GM12872 (cell line): Measurements from ENCODE around the gene NFATC1.

Experiments
- TF ChIP-seq, protein P1 (sequence below): IDR thresholded peaks from 3 replicates; pipeline ENCODE4 v1.5.1; 2011; ENCODE audit warnings: low read depth, mild to moderate bottlenecking, low read length, moderate library complexity; ENCODE audit not compliant: insufficient read depth

NFATC1 gene

DNA sequence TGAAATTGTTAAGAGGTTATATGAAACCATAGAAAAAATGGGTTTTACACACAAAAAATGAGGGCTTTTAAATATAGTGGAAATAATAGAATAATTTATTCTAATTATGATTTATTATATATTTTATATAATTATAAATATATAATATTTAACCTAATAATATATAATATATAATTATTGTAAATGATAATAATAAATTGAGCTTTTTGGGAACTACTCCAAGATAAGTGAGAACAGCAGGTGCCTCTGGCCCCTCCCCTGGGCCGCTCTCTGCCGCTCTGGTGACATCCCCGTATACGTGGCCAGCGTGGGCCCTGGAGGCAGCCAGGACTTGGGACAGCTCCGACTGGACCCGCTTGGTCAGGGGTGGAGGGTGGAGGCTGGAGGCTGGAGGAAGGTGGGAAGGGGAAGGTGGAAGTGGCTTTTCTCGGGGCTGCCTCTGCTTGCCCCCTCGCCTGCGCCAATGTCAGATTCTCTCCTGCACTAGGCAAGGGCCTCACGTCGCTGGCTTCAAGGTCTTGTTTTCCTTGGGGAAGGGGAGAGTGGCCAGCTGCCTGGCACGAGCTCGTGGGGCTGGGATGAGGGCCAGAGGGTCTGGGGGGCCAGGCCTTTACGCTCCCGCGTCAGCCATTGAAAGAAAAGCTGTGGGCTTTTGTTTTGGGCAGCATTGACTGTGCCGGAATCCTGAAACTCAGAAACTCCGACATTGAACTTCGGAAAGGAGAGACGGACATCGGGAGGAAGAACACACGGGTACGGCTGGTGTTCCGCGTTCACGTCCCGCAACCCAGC, 54.8 kb downstream of the NFATC1 start:
- TF ChIP-seq, protein P1, sequence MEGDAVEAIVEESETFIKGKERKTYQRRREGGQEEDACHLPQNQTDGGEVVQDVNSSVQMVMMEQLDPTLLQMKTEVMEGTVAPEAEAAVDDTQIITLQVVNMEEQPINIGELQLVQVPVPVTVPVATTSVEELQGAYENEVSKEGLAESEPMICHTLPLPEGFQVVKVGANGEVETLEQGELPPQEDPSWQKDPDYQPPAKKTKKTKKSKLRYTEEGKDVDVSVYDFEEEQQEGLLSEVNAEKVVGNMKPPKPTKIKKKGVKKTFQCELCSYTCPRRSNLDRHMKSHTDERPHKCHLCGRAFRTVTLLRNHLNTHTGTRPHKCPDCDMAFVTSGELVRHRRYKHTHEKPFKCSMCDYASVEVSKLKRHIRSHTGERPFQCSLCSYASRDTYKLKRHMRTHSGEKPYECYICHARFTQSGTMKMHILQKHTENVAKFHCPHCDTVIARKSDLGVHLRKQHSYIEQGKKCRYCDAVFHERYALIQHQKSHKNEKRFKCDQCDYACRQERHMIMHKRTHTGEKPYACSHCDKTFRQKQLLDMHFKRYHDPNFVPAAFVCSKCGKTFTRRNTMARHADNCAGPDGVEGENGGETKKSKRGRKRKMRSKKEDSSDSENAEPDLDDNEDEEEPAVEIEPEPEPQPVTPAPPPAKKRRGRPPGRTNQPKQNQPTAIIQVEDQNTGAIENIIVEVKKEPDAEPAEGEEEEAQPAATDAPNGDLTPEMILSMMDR: no peak

DNA sequence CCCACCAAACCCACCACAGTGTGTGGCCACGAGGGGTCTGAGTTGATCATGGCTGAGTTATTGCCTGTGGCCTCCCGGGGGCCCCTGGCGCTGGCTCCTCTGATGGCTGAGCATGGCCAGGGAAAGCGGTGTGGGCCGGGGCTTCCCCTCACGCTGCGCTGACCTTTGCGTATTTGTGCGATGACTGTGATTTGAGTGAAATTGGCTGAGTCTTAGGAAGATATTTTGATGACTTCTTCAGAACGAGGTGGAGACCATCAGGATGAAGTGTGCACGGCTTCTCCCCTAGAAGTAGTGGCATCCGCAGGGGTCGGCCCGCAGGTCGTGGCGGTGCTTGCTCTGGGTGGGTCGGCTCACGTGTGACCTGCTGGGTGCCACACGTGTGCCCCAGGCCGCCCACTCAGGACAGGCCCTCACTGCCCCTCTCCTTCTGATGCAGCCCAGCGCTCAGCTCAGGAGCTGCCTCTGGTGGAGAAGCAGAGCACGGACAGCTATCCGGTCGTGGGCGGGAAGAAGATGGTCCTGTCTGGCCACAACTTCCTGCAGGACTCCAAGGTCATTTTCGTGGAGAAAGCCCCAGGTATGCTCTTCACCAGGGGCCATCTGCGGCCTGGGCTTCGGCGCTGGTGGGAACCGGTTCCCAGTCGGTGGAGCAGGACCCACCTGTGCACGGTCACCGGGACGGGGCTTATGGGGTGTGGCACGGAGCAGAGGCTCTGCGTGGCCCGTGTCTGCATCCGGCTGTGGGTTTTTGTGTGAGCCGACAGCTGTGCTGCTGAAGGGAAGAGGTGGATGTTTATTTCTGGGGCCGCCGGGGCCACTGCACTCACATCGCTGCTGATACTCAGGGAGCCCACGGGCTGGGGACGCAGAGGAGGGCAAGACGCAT, 55.8 kb downstream of the NFATC1 start:
- TF ChIP-seq, protein P1: no peak

DNA sequence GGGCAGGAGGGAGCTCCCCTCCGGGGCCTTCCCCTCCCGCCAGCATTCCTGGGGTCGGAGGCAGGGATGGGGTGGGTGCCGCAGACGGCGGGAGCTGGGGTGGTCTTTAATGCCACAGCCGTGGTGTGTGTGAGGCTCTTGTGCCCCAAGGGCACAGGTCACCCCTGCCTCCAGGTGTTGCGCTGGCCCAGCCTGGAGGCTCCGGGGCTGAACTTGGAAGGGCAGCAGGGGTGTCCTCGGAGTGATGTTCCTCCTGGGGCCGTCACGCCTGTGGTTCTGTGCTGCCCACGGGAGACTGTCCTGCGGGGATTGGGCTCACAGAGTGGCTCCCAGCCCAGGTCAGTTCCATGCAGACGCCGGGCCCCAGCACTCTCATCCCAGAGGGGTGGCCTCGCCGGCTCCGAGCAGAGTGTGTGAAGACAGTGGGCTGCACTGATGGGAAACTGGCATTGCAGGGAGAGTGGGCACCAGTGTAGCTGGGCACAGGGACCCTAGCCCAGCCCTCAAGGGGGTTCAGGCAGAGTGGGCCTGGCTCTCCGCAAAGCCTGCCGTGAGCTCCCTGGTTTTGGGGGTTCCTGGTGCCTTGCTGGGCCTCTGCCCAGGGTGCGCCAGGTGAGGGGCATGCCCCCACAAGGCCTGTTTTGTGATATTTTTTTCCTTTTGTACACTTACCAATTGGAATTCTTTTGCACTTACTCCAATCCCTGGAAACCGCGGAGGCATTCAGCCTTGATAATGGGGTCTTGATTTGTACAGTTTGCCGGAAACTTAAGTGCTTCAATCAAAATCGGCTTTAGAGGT, 56.7 kb downstream of the NFATC1 start:
- TF ChIP-seq, protein P1: no peak

DNA sequence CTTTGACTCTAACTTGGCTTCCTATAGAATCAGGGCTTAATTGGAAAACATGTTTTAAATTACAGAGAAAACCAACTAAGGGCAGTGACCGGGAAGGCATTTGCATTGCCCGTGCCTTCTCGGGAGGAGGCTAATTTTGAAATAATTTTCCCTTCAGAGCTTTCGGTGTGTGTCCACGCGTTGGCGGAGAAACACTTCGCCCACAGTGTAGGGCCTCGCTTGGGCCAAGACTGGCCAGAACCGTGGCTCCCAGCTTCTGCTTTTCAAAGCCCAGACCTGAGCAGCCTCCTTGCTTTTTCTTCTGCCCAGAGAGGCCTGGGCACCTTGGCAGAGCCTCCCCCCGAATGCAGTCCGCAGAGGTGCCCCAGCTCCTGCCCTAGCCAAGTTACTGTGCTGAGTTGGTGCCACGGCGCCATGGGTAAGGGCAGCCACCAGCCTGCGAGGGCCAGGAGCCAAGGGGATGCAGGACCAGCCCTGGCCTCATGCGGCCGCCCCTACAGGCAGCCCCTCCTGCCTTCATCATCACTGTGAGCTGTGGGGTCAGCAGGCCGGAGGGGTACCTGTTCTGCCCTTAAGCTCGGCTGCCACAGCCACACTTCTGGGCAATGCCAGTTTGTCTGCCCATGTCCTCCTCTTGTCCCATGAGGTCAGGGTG, 57.4 kb downstream of the NFATC1 start:
- TF ChIP-seq, protein P1: no peak

DNA sequence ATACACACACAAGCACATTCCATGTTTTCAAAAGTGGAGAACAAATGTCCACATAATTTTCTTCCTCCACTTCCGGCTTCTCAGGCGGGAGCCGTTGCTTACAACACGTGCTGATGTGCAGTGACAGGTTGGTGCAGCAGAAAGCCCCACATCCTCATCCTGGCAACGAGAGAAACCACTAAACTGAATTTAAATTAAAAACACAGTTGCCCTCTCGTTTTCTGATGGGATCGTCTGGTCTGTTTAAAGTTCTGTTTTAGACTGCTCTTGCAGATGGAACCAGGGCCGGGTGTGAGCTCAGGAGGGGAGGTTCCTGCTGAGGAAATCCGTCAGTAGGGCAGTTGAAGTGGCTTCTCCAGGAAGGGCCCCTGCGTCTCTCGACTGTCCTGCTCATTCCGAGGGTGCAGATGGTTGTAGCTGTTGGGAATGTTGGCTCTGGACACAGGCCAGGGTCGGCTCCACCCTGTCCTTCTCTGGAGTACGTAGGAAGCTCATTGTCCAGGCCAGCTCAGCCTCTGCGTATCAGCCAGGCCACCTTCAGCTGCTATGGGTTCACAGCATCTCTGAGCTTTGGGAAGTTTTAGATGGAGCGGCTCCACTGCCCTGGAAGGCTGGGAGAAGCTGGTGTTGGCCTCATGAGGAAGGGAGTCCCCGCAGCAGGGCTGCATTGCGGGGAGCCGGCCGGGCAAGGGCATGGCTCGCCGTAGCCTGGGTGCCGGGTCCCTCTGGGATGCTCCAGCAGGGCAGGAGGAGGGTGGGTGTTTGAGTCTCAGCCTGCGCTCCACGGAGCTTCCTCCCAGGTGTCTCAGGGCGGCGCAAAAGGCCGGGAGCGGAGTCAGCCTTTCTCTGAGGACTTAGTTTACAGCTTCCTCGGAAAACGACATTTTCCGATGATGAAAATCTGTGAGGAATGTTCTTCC, 58.3 kb downstream of the NFATC1 start:
- TF ChIP-seq, protein P1: no peak

DNA sequence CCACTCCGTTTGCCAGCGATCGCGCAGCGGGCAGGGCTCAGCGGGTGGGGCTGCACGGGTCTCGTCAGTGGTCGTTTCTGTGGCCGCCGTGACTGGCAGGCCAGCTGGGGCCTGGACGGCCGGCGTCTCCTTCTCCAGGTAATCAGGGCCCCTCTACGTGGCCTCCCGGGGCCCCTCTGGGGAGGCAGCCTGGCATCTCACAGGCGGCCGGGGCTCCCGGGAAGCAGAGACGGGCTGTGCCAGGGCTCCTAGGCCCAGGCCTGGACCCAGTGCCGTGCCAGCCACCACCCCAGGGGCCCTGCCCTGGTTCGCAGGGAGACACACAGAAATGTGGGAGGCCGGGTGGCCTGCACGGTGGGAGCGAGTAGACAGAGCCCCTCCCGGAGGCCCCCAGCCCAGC, 59.5 kb downstream of the NFATC1 start:
- TF ChIP-seq, protein P1: no peak
